NCI-H2196 (cell line): ENCODE results near the gene MINAR2.
A peak's percentile ranks its signal among the peaks of the same experiment; 100 is the strongest.

Experiments used
- DNase-seq: peaks from one replicate; lab custom pipeline; 2025; ENCODE audit not compliant: unreplicated experiment; lab: John Stamatoyannopoulos, UW

Gene MINAR2

GRCh38 chr5:129747572-129748407 is at the start of gene MINAR2:
TSS of gene MINAR2 (plus strand) at chr5:129748094. CDS start at chr5:129748191, 97 bp downstream.
- no peak for DNase-seq

- DNase-seq, result no peak
These were observed 49.2 kb upstream of the MINAR2 start for GRCh38 chr5:129698661-129699060.

GRCh38 chr5:129716235-129716634 is 31.7 kb upstream of the MINAR2 start:
- DNase-seq, result no peak

- DNase-seq, result no peak
These were observed 31.2 kb upstream of the MINAR2 start for GRCh38 chr5:129716651-129717050.

- DNase-seq, result no peak
These were observed 30.1 kb upstream of the MINAR2 start for GRCh38 chr5:129717751-129718310.

- no peak for DNase-seq
These were observed 29.3 kb upstream of the MINAR2 start for GRCh38 chr5:129718471-129719090.

GRCh38 chr5:129724222-129724621 is 23.7 kb upstream of the MINAR2 start:
- DNase-seq, result no peak

- no peak for DNase-seq
These were observed 23.2 kb upstream of the MINAR2 start for GRCh38 chr5:129724647-129725046.

GRCh38 chr5:129739773-129740172 is 8.1 kb upstream of the MINAR2 start:
- no peak for DNase-seq

GRCh38 chr5:129743541-129744187 is 4.2 kb upstream of the MINAR2 start:
- DNase-seq, result no peak

- no peak for DNase-seq
These were observed 1.9 kb upstream of the MINAR2 start for GRCh38 chr5:129745997-129746396.

- no peak for DNase-seq
These were observed 1.0 kb upstream of the MINAR2 start for GRCh38 chr5:129746876-129747275.

- DNase-seq, result no peak
These were observed 1.3 kb downstream of the MINAR2 start for GRCh38 chr5:129748913-129749880.

- no peak for DNase-seq
These were observed 12.9 kb downstream of the MINAR2 start for GRCh38 chr5:129760636-129761325.

GRCh38 chr5:129763651-129764050 is 15.8 kb downstream of the MINAR2 start:
- DNase-seq, result no peak

- DNase-seq, result no peak
These were observed 18.9 kb downstream of the MINAR2 start for GRCh38 chr5:129766798-129767197.

- DNase-seq, result peak; percentile 87
These were observed 20.1 kb downstream of the MINAR2 start for GRCh38 chr5:129767927-129768380.

- DNase-seq, result no peak
These were observed 20.8 kb downstream of the MINAR2 start for GRCh38 chr5:129768735-129769134.

- DNase-seq, result no peak
These were observed 22.3 kb downstream of the MINAR2 start for GRCh38 chr5:129770024-129770820.
